OCI-M2 (cell line): ENCODE results near the gene ZNF322.
"Not testable (repeated sequence)": the region's sequence is repeated elsewhere in the genome, so short reads cannot be mapped to it uniquely, and the experiment has no call there.

Experiments used
- DNase-seq: peaks from one replicate; lab custom pipeline; 2025; ENCODE audit not compliant: unreplicated experiment; lab: John Stamatoyannopoulos, UW

Gene ZNF322, protein sequence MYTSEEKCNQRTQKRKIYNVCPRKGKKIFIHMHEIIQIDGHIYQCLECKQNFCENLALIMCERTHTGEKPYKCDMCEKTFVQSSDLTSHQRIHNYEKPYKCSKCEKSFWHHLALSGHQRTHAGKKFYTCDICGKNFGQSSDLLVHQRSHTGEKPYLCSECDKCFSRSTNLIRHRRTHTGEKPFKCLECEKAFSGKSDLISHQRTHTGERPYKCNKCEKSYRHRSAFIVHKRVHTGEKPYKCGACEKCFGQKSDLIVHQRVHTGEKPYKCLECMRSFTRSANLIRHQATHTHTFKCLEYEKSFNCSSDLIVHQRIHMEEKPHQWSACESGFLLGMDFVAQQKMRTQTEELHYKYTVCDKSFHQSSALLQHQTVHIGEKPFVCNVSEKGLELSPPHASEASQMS

DNA sequence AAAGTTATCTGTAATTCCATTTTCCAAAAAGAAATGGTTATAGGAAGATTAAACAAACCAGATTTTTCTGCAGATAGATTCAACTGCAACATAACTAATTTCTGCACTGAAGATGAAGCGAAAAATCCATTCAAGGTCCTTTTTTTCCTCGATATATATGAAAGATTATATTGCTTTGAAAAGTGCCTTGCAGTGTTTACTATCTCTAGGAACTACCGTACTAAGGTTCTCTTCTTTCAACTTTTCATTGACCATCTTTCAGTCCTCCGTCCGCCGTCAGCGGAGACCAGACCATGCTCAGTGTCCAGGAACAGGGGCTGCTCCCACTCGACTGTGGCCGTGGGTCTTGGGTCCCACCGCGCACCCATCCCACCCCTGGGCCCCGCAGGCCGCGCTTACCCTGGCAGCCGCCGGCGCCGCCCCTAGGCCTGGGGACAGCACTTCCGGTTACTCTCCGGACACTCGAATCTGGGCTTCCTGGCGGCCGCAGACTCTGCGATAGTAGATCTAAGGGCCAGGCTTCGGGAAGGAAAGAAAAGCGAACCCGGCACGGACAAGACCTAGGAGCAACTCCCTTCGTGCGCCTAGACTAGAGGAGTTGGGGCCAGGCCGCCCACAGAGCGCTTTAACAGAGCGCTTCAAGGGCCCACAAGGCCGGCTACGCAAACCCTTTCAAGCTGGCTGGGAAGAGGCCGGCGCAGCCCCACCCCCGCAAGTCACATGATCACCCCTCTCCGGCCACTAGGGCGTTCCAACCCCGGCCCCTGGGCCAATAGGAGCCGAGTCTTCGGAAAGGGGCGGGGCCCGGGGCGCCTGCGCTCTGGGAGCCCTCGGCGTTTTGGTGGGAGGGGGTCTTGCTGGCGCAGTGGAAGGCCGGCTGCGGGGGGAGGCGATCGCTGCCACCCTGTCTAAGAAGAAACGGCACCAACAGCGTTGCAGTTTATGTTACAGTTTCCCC lies at the start of gene ZNF322:
TSS of gene ZNF322 (minus strand) at position 705 of the 958 bp plus-strand sequence. CDS start 21,193 bp downstream, outside the sequence.
- peak; percentile 81 for DNase-seq

DNA sequence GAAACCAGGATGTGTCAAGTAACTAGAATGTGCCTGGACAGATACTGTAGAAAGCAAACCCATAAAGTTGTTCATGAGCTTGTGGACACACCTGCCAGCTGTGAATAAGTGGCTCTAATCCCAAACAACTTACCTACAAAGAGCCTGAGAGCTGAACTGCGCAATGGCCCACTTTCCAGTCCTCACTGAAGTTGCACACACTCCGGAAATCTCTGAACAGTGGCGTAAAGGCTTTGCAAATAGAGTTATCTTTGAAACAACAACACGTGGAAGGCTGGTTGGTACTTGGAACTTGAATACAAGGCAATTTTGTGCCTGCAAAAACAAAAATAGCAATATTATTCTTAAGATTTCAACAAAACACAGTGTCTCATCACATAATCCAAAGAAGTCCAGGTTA lies 46.2 kb upstream of the ZNF322 start:
- not testable (repeated sequence) for DNase-seq

DNA sequence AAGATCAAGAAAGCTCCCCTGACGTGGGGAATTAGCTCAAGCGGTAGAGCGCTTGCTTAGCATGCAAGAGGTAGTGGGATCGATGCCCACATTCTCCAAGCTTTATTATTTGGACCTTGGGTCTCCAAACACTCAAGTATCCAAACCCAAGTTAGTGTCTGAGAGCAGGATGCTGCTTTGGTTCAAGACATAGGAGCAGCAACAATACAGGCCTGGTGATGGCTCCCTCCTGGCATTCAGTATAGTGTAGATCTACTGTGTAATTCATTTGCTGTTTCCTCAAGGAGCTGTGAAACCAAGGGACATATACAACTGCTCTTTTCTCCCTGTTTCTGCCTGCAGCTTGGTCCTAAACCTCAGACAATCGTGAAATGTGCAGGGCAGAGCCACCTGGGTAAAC lies 45.8 kb upstream of the ZNF322 start:
- not testable (repeated sequence) for DNase-seq

DNA sequence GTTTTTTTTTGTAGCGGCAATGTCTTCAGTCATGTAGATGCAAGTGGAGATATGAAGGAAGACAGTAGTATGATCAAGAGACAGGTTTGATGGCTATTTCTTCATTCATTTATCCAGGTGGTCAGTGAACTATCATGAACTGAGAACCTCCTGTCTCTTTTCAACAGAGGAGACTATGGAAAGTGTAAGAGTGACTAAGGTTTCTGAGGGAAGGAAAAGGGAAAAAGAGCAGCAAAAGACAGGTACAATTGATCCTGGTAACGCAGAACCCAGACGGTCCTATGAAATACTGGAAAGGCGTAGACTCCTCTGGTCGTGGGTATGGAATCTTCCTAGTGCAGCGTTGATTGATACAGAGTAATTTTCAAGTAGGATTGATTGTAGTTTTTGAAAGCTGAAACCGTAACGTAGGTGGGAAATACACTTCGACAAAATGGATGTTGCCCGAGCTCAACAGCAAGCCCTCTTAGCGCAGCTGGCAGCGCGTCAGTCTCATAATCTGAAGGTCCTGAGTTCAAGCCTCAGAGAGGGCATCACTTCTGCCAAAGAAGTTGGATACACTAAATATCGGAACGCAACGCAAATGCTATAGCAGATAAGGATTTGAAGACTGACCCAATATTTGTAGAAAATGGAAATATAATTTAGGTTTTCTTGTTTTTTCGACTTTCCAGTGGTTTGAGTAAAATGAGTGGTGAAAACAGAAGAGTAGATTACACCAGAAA lies 41.6 kb upstream of the ZNF322 start:
- DNase-seq: not testable (repeated sequence)

DNA sequence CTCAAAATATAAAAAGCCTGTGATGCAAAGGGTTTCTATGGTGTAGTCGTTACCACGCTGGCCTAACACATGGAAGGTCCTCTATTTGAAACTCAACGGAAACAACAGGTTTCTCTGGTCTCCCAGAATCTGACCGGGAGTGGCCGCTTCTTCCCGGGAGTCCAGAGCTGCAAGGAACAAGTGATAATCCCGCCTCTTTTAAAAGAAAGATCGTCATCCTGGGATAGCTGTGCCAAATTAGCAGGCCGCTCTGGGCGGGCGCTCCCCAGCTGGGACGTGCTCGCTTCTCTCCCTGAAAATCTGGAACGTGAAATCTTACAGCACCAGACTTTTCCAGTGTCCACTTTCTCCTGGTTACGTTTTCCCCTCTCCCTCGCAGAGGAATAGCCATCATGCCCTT lies 38.0 kb upstream of the ZNF322 start:
- not testable (repeated sequence) for DNase-seq

DNA sequence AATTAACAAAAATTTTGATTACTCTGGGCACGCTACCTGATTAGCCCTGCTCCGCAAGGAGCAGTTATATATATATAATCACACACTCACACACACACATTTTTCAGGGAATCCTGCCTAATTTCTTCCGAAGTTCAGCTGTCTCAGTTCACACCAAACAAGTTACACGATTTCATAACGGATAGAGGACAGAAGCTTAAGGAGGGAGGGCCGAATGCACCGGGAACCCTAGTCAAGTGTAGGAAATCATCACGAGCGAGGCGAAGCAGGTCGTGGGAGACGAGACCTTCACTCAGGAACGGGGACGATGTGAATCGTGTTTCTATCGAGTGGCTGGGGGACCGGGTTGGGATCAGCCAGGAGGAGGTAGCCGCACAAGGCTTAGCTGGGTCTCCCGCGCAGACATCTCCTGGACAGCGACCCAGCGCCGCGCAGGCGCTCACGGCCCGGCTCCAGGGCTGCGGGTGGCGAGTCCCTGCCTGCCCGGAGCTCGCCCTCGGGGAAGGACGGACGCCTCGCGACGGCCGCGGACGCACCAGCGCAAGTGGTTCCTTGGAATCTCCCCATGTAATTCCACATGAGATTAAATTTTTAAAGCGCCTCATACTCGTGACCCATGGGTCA lies 29.9 kb upstream of the ZNF322 start:
- not testable (repeated sequence) for DNase-seq

DNA sequence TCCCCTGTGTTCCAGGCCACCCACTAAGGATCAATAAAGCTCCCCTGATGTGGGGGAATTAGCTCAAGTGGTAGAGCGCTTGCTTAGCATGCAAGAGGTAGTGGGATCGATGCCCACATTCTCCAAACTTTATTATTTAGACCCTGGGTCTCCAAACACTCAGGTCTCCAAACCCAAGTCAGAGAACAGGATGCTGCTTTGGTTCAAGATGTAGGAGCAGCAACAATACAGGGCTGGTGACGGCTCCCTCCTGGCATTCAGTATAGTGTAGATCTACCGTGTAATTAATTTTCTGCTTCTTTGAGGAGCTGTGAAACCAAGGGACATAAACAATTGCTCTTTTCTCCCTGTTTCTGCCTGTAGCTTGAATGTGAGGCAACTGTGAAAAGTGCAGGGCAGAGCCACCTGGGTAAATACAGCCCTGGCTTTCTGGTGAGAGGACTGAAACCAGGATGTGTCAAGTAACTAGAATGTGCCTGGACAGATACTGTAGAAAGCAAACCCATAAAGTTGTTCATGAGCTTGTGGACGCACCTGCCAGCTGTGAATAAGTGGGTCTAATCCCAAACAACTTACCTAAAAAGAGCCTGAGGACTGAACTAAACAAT lies 23.0 kb upstream of the ZNF322 start:
- DNase-seq: not testable (repeated sequence)

DNA sequence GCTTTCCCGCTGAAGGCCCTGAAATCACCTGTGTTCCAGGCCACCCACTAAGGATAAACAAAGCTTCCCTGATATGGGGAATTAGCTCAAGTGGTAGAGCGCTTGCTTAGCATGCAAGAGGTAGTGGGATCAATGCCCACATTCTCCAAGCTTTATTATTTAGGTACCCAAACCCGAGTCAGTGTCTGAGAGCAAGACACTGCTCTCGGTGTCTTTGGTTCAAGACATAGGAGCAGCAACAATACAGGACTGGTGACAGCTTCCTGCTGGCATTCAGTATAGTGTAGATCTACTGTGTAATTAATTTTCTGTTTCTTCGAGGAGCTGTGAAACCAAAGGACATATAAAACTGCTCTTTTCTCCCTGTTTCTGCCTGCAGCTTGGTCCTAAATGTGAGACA lies 13.7 kb upstream of the ZNF322 start:
- DNase-seq: not testable (repeated sequence)

DNA sequence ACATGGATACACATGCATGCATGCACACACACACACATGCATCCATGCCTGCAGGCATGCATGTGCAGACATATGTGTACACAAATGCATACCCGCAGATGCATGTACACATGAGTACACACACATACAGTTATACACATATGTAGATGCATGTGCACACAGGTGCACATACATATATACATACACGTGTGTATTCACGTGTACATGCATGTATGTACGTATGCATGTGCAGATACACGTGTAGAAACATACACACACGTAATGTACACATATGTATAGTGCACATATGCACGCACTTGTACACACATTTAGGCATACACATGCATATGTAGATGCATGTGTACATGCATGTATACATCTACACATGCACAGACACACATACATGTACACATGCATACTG lies 11.0 kb upstream of the ZNF322 start:
- DNase-seq: not testable (repeated sequence)

DNA sequence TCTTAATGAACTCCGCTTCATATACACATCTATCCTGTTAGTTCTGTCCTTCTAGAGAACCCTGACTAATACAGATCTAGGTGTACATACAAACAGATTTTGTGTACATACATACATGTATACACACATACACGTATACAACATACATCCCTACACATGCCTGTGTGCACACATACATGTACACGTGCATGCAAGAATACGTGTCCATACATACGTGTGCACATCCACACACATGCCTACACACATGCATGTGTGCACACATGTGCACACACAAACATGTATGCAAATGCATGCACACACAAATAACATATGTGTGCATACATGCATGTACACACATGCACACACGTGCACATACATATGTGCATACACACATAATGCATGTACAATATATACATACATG lies 10.5 kb upstream of the ZNF322 start:
- not testable (repeated sequence) for DNase-seq

DNA sequence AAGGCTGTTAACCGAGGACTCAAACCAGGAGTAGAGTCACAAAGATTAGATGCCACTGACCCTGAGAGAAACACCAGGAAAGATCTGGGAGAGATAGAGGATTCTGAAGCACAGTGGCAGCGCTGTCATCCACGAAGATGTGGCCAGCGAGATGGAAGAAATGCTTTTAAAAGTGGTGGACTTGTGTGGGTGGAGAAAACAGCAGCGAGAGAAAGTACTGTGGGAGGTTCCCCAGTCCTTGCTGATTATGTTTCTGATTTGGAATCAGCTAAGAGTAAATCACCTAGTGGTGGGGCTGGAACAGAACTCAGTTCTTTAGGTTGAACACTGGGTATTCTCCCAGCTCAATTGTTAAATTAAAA lies 435 bp upstream of the ZNF322 start:
- DNase-seq: peak; percentile 81

DNA sequence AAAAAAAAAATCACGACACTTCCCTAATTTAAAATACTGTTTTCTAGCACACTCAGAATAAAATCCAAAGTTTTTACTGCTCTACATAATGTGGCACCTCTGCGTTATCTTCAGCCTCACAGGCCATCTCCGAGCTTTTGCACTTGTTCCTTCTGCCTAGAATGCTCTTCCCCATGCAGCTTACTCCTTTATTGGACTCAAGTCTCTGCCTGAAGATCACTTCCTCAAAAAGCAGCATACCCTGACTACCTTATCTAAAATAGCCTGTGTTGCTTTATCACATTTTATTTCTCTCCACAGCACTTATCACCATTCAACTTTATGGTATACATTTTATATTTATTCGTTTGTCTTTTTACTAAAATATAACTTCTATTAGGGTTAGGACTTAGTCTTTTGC lies 2.3 kb downstream of the ZNF322 start:
- peak; percentile 54 for DNase-seq

DNA sequence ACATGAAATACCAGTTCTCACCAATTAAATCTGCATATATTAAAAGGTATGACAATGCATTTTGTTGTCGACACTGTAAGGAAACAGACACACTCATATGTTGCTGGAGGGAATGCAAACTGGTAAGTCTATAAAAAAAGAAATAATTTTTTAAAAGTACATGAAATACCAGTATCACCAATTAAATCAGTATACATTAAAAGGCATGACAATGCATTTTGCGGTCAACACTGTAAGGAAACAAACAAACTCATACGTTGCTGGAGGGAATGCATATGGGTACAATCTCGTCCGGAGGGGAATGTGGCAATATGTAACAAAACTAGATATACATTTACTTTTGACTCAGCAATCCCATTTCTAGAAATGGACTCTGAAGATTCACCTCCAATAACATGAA lies 6.5 kb downstream of the ZNF322 start:
- DNase-seq: no peak

DNA sequence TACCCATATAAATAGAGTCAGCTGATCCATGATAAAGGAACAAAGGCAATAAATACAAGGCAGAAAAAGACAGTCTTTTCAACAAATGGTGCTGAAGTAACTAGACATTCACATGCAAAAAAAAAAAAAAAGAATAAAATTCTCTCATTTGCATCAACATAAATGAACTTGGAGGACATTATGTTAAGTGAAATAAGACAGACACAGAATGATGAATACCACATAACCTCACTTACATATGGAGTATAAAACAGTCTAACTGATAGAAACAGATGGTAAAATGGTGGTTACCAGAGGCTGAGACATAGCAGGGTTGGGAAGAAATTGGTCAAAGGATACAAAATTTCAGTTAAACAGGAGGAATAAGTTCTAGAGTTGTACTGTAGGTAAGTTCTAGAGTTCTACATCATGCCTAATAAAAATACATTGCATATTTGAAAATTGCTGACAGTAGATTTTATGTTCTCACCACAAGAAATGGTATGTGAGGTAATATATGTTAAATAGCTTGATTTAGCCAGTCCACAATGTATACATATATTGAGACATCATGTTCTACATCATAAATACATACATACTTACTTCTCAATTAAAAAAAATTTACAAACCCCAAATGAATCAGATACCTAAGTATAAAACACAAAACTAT lies 8.3 kb downstream of the ZNF322 start:
- no peak for DNase-seq

DNA sequence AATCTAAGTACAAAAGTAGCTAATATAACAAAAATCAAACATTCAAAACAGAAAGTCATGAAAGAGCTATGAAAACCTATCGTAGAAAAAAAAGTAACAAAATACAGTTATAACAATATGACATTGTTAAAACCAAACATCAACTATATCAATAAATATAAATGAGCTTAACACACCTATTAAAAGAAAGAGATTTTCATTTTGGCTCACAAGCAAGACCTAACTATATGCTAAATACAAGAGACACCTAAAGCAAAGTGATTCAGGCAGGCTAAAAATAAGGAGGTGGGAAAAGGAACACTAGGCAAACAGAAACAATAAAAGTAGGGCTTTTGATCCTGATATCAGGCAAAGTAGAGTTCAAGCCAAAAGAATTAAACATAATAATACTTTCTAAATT lies 13.5 kb downstream of the ZNF322 start:
- DNase-seq: no peak

DNA sequence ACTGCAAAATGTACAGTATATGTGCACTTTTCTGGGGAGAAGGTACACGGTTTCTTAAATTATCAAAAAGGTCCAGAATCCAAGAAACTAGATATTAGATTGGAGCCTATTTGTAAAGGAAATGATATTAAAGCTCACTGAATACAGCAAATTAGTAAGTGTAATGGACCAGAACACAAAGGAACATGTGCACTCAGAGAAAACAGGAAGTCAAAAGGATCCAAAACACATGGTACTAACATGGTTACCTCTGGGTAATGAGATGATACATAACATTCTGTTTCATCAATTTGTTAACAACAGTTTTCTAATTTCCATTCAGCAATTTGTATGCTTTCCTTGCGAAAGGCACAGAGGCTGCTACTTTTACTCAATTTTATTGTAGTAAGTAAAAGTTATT lies 18.7 kb downstream of the ZNF322 start:
- no peak for DNase-seq

DNA sequence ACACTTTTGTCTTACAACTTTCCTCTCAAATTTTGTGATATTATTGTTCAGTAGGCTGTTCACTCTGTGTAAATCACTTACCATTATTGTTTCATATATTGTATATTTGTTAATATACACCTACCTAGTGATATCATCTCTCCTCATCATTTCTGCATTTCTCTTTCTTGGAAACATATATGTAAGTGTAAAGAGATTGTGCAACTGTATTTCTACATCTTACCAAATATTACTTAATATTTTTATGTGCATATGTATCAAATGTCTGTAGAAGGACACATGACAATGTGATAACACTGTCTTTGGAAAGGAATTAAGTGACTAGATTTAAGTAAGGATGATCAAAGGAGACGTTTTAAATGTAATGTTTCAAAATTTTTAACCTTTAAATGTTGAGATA lies 30.2 kb downstream of the ZNF322 start:
- DNase-seq: no peak

DNA sequence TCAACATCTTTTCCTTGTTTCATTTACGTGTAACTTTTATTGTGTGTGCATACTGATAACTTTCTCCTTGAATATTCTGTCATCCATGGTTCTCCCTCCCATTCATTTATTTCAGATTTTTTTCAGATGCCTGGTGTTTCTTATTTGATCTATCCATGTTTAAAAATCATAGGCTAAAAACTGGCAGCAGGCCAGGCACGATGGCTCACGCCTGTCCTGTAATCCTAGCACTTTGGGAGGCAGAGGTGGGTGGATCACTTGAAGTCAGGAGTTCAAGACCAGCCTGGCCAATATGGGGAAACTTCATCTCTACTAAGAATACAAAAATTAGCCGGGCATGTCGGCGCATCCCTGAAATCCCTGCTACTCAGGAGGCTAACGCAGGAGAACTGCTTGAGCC lies 31.7 kb downstream of the ZNF322 start:
- DNase-seq: no peak

DNA sequence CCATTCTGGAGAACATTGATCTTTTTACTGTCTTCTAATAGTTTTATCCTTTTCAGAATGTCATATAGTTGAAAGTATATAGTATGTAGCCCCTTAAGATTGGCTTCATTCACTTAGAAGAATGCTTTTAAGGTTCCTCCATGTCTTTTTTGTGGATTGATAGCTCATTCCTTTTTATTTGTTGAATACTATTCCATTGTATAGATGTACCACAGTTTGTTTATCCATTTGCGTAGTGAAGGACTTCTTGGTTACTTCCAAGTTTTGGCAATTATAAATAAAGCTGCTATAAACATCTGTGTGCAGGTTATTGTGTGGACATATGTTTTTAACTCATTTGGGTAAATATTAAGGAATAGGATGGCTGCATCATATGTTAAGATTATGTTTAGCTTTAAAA lies 35.0 kb downstream of the ZNF322 start:
- no peak for DNase-seq

DNA sequence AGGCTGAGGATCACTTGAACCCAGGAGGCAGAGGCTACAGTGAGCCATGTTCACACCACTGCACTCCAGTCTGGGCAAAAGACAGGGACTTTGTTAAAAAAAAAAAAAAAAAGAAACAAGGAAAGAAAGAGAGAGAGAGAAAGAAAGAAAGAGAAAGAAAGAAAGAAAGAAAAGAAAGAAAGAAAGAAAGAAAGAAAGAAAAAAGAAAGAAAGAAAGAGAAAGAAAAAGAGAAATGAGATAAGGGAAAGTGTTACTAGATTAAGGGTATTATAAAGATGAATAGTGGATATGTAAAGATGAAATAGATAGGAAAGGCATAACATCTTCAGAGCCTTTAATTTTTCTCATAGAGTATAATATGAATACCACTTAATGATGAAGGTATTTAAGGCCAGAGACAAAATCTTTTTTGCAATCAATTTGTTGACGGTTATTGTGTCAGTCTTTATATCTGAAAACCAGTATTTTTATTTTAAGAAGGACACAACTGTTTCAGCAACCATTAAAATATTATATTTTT lies 36.1 kb downstream of the ZNF322 start:
- no peak for DNase-seq
